Activated CD8-positive, alpha-beta memory T cell treated with anti-CD3 and anti-CD28 coated beads, Interleukin-2, amount 50 U/mL, for 48 hours (primary cell): ENCODE results near the gene LYPD4.

Source experiments
- DNase-seq: peaks from one replicate; pipeline ENCODE4 v3.0.0-alpha.2; 2020

Gene LYPD4, protein sequence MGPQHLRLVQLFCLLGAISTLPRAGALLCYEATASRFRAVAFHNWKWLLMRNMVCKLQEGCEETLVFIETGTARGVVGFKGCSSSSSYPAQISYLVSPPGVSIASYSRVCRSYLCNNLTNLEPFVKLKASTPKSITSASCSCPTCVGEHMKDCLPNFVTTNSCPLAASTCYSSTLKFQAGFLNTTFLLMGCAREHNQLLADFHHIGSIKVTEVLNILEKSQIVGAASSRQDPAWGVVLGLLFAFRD

DNA sequence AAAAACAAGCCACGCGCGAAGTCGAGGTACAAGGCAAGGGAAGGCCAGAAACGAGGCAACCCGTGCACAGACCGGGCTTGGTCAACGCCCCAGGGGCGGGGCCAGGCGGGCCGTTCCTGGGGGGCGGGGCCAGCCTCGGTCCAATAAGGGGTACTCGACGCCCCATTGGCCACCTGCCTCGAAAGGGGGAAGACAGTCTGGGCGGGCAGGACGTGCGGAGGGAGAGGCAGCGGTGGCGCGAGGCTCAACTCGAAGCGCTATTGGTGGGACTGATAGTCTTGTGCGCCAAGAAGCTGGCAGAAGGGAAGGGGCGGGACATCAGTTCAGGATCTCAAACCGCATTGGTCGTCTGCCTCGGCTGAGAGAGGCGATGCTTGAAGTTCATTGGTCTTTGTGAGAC is at the start of gene LYPD4:
TSS of gene LYPD4 (minus strand) at position 83 of the 400 bp plus-strand sequence. CDS start 5,398 bp downstream, outside the sequence.
- no peak for DNase-seq

DNA sequence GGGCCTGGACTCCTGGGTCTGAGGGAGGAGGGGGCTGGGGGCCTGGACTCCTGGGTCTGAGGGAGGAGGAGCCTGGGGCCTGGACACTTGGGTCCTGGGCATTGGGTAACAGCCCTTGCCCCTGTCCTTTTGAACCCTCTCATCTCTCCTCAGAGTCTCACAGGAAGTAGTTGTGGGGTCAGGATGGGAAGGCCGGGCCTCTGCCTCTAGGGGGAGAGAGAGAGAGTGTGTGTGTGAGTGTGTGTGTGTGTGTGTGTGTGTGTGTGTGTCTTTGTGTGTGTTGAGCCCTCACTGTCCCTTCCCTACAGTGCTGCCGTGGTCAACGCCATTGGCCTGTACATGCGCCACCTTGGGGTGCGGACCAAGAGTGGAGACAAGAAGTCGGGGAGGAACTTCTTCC is 49.4 kb upstream of the LYPD4 start:
- no peak for DNase-seq

DNA sequence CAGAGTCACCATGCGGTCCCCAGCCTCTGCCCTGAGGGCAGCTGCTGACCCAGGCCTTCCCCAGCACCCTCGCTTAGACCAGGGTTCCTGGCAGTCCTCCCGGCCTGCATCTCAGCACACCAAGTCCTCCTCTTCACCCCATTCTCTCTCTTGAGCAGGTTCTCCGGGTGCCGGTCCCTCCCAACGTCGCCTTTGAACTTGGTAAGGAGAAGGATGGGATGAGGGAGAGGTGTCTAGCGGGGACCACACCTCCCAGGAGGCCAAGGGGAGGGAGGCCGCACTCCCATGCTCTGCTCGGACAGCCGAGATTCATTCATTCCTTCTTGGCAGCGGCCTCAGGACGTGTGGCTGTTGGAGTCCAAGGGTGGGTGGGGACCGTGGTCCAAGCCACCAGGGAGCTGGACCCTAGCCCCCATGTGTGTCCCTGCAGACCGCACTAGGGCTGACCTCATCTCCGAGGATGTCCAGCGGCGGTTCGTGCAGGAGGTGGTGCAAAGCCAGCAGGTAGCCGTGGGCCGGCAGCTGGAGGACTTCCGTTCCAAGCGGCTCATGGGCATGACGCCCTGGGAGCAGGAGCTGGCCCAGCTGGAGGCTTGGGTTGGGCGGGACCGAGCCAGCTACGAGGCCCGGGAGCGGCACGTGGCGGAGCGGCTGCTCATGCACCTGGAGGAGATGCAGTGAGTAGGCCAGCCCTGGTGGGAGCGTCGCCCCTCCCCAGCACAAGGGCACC is 47.9 kb upstream of the LYPD4 start:
- DNase-seq, result no peak

DNA sequence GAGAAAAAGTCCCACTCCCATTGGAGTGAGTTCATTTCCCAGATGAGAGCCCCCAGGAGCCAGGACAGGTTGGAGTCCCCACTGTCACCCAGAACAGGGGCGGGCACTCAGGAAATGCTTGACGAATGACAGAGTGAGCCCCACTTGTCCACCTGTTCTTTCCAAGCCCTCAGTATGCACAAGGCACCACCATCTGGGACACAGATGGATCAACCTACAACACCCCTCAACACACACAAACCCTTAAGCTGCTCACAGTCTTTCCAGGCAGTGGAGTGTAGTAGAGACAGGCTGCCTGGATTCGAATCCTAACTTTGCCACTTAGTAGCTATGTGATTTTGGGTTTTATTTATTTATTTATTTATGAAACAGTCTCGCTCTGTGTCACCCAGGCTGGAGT is 46.5 kb upstream of the LYPD4 start:
- DNase-seq, result no peak

DNA sequence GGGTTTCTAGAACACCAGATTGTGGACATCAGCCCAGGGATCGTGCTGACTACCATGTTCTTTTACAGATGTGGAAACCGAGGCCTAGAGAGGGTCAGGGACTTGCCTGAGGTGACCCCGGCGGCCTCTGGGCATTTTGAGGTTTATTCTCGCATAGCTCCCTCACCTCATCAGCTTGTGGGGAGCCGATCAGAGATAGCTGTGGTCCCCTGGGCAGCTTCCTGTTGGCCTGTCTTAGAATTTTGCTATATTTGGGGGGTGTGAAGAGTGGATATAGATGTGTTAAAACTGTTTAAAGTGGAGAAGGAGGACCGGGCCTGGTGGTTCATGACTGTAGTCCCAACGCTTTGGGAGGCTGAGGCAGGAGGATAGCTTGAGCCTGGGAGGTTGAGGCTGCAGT is 45.4 kb upstream of the LYPD4 start:
- no peak for DNase-seq

DNA sequence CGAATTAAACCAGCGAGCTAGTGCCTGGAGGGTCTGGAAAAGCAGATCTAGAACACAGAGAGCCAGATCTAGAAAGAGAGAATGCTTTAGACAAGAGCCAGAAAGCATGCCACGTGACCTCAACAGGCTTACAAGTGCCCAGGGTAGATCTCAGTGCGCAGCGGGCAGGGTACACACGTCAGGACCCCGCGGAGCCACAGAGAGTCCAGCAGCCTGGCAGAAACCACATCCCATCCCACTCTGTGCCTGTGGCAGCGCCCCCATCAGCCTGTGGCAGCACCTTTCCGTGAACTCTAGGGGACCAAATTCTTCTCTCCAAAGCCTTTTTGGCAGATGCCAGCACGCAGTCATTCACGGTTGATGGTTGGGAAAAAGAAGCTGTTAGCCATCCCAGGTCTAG is 44.4 kb upstream of the LYPD4 start:
- DNase-seq, result no peak

DNA sequence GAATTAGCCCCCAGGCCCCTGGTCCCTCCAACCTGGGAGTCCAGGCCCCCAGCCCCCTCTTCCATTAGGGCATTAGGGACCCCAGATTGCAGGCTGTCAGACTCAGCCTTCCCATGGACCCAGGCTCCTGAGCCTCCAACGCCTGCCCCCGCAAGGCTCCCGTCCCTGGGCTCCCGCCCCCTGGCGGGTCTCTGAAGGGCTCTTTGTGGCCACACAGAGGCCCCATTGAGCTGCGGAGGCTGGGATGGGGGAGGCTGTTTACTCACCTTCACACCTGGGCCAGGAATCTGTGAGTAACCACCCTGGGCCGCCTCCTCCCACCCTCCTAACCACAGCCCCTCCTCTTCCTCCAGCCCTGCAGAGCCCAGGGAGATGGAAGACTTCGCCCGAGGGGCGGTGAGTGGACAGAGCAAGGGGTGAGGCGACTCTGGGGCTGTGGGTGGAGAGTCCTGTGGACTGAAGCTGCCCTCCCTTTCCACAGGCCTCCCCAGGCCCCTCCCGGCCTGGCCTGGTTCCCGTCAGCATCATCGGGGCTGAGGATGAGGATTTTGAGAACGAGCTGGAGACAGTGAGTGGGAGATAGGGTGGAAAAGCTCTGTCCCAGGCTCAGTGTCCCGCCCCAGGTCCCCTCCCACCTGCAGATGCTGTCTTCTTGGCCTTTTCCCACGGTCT is 43.4 kb upstream of the LYPD4 start:
- peak; percentile 89 for DNase-seq

DNA sequence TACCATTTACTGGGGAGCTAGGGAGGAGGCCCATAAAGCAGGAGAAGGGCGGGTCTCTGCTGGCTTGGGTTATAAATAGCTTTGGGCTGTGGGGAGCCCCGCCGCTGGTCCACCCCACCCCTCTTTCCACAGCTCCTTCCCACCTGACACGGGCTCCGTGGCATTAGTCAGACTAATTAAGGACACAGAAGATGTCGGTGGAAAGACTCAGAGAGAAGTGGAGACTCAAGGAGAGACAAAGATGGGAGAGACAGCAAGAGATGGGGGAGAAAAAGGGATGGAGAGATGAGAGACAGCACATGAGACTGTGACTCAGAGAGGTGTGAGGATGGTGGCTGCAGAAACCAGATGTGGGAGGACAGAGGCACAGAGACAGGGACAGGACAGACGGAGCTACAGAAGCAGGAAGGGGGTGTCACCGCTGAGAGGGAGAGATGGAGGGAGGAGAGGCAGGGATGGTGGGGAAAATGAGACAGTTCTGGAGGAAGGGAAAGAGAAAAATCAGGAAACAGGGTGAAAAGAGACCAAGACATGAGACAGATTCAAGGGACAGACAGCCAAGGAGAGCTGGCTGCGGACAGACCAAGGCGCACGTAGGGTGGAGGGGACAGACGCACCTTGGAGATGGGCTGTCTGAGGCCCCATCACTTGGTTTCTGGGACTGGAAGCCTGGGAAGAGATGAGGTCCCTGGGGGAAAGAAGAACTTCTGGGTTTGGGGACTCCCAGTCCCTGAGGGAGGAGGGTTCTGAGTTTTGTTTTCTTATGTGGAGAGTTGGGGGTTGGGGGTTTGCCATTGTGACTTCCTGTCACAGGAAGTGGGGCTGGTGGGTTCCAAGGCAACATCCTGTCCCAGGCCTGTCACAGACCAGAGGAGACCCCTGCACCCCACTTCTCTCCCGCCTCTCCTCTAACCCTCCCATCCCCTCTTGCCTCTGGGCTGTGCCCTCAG is 42.6 kb upstream of the LYPD4 start:
- no peak for DNase-seq

DNA sequence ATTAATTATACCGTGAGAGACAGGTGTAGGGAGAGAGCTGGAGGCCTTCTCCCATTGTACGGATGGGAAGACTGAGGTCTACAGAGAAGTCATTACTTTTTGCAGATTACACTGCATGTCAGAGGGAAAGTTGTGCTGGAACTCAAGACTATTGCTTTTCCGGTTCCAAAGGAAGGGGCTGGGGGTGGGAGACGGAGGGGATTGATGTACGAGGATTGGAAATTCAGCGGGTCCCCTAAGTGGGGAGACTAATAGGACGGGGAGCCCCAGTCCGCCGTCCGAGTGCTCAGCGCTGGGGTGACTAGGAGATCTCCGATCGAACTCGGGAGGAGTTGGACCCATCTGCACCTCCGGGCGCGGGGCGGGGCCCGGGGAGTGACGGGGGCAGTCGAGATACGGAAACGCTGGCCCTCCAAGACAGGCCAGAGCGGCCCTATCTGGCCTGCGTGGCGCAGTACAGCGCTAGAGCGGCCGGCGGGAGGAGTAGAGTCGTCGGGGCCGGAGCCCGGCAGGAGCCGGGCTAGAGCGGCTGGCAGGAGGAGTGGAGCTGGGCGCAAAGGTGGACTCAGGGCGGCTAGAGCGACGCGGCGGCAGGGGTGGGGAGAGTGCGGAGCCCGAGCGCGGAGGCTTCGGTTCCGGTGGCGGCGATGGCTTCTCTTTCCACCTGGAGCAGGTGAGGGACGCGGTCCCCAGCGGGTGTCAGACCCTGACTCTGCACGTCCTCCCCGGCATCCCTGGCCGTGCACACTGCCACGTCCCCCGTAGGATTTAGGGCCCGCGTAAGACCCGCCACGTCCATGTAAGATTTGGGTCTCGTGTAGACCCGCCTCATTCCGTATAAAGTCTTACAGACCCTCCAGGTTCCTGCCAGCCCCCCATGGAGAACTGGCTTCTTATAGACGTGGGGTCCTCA is 39.6 kb upstream of the LYPD4 start:
- peak; percentile 96 for DNase-seq

DNA sequence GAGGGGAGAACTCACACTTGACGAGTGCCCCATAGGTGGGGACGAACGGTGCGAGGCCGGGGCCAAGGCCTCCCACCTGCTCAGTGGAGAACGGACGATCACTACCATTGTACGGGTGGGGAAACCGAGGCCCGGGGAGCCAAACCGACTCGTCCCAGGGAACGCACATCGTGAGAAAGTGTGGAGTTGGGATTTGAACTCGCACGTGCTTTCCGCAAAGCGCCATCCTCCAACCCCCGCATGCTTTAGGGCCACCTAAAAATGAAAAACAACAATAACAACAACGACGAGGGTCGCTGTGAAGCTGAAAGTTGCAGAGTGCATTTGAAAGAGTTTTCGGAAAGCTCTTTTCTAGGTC is 39.0 kb upstream of the LYPD4 start:
- no peak for DNase-seq

DNA sequence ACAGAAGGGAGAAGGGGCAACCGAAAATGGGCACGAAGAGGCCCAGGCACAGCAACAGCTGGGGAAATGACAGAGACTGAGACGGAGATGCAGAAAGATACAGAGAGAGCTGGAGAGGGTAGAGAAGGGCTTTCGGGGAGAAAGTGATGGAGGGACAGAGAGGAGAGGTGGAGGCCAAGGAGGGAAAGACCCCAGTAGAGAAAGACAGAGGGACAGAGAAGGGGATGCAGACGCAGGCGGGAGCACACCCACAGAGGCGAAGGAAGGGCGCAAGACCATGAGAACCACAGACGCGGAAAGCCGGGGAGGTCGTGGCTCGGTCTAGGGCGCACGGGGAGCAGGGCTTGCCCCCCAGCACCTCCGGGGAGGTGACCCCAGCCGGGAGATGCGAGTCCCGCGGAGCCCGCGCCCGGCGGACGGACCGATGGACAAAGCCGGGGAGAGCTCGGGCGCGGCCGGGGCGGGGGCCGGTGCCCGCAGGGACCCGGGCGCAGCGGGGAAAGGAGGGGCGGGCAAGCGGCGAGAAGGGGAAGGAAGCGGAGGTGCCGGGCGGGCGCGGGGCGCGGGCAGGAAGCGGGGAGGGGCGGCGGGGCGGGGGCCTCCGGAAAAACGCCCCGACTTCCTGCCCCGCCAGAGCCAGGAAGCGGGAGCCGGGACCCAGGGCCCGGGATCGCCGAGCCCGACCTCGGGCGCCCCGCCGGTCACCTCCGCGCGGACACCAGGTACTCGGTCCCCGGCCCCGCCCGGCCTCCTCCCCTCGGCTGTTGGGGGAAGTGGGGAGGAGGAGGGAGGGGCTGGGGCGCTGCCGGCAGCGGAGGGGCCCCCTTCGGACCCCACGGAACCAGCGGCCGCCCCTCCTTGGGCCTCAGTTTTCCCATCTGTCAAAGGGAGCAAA is 38.3 kb upstream of the LYPD4 start, which contains the start of gene ARHGEF1:
TSS of gene ARHGEF1 (plus strand) at position 617 of the 895 bp plus-strand sequence. CDS start 4,899 bp downstream, outside the sequence.
- DNase-seq, result no peak

DNA sequence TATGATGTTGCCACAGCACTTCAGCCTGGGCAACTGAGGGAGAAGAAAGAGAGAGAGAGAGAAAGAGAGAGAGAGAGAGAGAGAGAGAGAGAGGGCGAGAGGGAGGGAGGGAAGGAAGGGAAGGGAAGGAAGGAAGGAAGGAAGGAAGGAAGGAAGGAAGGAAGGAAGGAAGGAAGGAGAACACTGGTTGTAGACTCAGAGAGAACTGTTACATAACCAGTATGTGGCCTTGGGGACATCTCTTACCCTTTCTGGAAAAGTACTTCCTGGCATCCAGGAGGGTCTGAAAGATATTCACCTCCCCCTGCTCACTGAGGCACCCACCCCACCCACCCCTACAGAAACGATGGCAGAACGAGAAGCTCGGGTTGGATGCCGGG is 35.8 kb upstream of the LYPD4 start:
- DNase-seq, result no peak

DNA sequence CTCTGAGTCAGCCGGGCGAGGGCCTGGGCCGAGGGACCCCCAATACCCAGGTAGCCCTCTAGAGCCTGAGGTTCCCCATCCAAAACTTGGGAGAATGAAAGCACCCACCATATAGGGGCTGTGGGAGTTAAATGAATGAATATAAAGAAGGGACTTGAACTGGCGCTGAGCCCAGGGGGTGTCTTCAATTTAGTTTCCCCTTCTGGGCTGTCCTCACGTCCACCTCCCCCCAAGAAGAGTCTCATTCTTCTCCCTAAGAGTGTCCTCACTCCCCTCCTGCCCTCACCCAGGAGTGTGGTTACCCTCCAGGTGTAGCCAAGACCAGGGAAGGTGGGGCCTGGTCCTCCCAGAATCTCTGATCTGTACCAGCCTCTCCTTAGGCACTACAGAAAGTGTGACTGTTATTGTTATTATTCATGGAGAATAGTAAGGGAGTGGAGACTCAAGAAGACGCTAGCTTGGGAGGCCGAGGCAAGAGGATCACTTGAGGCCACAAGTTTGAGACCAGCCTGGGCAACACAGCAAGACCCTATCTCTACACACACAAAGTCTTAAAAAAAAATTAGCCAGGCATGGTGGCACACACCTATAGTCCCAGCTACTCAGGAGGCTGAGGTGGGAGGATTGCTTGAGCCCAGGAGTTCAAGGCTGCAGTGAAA is 35.3 kb upstream of the LYPD4 start:
- no peak for DNase-seq

DNA sequence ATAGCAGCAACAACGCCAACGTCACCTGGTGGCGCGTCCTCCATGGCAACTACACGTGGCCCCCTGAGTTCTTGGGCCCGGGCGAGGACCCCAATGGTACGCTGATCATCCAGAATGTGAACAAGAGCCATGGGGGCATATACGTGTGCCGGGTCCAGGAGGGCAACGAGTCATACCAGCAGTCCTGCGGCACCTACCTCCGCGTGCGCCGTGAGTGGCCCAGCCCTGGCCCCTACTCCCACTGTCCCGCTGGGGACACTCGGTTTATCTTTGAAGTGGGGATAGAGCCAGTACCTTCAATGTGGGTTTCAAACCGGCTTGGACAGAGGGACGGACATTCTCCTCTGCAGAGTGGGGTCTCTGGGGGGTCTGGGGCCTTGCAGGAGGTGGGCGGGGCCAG is 34.6 kb upstream of the LYPD4 start:
- no peak for DNase-seq

DNA sequence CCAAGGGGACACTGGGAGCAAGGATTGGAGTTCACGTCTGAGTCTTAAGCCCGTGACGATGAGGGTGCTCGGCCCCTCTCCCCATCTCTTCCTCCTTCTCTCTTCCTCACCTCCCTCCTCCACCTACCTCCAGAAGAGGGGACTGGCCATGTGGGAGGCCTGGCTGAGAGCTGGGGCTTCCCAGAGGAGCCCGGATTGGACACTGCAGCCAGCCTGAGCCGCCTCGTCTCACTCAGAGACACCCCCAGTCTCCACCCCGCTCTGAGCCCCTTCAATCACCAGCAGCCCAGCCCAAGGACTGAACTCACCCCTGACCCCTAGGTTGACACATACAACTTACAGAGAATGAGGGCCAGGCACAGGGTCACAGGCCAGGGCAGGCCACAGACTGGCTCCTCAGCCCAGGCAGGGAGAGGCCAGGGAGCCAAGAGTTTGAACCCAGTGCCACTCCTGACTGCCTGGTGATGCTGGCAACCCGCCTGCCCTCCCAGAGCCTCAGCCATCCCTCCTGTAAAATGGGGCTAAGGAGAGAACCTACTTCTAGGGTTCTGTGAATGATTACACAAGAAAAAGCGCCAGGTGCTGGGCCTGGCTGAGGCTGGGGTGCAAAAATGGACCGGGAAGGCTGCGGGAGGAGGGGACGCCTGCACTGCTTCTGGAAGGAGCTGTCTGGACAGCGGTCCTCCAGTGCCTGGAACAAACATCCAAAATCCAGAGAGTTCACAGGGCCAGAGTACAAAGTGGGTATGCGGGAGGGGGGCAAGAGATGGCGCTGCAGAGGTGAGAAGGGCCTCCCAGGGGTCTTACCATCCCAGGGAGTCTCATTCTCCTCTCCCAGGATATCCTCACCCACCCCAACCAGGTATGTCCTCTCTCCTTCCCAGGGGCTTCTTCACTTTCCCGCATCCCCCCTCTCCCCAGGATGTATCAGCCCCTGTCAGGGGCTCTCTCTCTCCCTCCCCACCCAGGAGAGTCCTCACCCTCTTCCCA is 33.7 kb upstream of the LYPD4 start:
- DNase-seq, result no peak

DNA sequence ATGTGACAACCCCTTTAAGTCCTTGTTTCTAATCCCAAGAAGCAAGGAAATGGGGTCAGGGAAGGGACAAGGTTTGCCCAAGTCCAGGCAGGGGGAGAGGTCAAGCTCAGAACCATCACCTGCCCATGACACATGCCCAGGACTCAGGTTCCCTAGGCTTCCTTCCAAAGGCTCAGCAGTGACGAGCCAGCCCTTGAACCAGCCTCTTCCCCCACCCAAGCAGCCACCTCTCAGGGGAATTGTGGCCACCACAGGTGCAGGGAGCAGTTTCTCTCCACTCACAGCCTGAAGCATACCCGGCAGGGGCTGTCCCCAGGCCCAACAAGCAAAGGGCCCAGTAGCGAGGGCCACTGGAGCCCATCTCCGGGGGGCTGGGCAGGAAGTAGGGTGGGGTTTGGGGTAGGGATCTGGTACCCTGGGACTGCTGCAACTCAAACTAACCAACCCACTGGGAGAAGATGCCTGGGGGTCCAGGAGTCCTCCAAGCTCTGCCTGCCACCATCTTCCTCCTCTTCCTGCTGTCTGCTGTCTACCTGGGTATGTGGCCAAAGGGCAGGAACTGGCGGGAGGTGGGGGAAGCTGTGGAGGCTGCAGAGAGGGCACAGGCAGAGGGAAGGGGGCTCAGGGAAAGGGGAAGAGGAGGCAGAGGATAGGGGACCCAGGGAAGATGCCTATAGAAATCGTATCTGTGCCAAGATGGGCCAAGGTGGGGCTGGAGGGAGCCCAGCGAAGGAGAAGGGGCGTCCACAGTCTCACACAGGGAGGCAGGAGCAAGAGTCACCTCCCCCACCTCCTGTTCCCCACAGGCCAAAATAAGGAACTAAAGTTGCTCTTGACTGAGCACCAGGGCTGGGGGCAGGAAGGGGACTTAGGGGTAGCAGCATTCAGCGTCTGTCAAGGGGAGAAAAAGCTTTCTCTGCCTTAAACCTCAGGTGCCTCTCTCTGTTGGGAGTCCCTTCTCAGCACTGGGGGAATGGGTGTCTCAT is 32.7 kb upstream of the LYPD4 start, which contains the start of gene CD79A:
TSS of gene CD79A (plus strand) at position 433 of the 986 bp plus-strand sequence. CDS start at position 459, 26 bp downstream.
- no peak for DNase-seq

DNA sequence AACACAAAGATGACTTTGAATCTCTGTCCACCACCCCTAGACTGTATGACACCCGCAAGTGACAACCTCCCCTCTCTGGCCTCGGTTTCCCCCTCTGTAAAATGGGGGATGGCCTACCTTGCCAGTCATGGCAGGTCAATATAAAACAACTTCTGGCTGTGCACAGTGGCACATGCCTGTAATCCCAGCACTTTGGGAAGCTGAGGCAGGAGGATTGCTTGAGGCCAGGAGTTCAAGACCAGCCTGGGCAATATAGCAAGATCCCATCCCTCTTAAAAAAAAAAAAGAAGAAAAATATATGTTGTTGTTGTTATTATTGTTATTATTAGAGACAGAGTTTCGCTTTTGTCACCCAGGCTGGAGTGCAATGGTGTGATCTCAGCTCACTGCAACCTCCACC is 31.5 kb upstream of the LYPD4 start:
- peak; percentile 50 for DNase-seq
